IMR-90 (cell line): ENCODE measurements around the gene GPR158. TPM values are rescaled to one million over a fixed set of nuclear protein-coding genes. Genes with fewer than 3 reads are reported as not detected.

Experiments used
- ATAC-seq: fragments of 200-7000 bp; cut with Tn5 transposase; 2 replicates; pipeline ENCODE4 v1.9.1; 2020; ENCODE audit warnings: low read depth, mild to moderate bottlenecking, moderate library complexity
- BruUV-seq: library from RNA; stranded (reverse); fragments of 400-500 nt; replicated peaks from 2 replicates; lab custom pipeline; 2021; lab: Mats Ljungman, UMichigan
- CTCF ChIA-PET: fragments of 300-600 bp; formaldehyde crosslinking; extraction: SDS; loops from one replicate; lab custom pipeline; 2021; ENCODE audit warnings: antibody characterized with exemption; lab: Yijun Ruan, JAX
- POLR2A ChIA-PET: fragments of 300-600 bp; sonication (Branson Sonifier 250); formaldehyde crosslinking; loops from one replicate; lab custom pipeline; 2022; ENCODE audit warnings: antibody characterized with exemption; ENCODE audit not compliant: unreplicated experiment; lab: Charles Lee
- DNase-seq: peaks from one replicate; pipeline ENCODE4 v3.0.0; 2013
- H2AFZ ChIP-seq: replicated peaks from 2 replicates; pipeline ENCODE3; 2013; ENCODE audit warnings: low read length, mild to moderate bottlenecking; ENCODE audit not compliant: poor library complexity
- H2AK5ac ChIP-seq: 2 replicates; pipeline ENCODE4 v1.6.1; 2013; ENCODE audit warnings: low read depth, low read length, inconsistent platforms
- H2AK9ac ChIP-seq: replicated peaks from 2 replicates; pipeline ENCODE3; 2013; ENCODE audit warnings: mild to moderate bottlenecking, low read depth, low read length, moderate library complexity; ENCODE audit not compliant: poor library complexity
- H2BK120ac ChIP-seq: 2 replicates; pipeline ENCODE4 v1.6.1; 2013; ENCODE audit warnings: low read depth, low read length, inconsistent platforms
- H2BK15ac ChIP-seq: 3 replicates; pipeline ENCODE4 v1.6.1; 2013; ENCODE audit warnings: low read depth, low read length, inconsistent platforms
- H2BK20ac ChIP-seq: 2 replicates; pipeline ENCODE4 v1.6.1; 2013; ENCODE audit warnings: low read depth, mild to moderate bottlenecking, inconsistent platforms, low read length, moderate library complexity
- H2BK5ac ChIP-seq: 2 replicates; pipeline ENCODE4 v1.6.1; 2013; ENCODE audit warnings: mild to moderate bottlenecking, low read depth, low read length, inconsistent platforms; ENCODE audit not compliant: poor library complexity, severe bottlenecking
- H3K14ac ChIP-seq: replicated peaks from 2 replicates; pipeline ENCODE4 v1.6.1; 2013; ENCODE audit warnings: low read depth, low read length, inconsistent platforms
- H3K18ac ChIP-seq: 2 replicates; pipeline ENCODE4 v1.6.1; 2013; ENCODE audit warnings: low read depth, low read length, control low read depth
- H3K23ac ChIP-seq: 2 replicates; pipeline ENCODE4 v1.6.1; 2013; ENCODE audit warnings: low read depth, low read length, inconsistent platforms
- H3K27ac ChIP-seq: 2 replicates; pipeline ENCODE4 v1.5.1; 2013; ENCODE audit warnings: mild to moderate bottlenecking, control low read depth, low read length; ENCODE audit not compliant: insufficient read depth
- H3K27me3 ChIP-seq: 2 replicates; pipeline ENCODE4 v1.6.1; 2013; ENCODE audit warnings: low read length; ENCODE audit not compliant: control insufficient read depth, insufficient read depth
- H3K36me3 ChIP-seq: 2 replicates; pipeline ENCODE4 v1.6.1; 2013; ENCODE audit warnings: low read length, mixed read lengths; ENCODE audit not compliant: control insufficient read depth, insufficient read depth
- H3K4ac ChIP-seq: 2 replicates; pipeline ENCODE4 v1.6.1; 2013; ENCODE audit warnings: low read depth, low read length, inconsistent platforms
- H3K4me1 ChIP-seq: 2 replicates; pipeline ENCODE4 v1.6.1; 2013; ENCODE audit warnings: low read length, mixed read lengths; ENCODE audit not compliant: control insufficient read depth, insufficient read depth
- H3K4me2 ChIP-seq: 2 replicates; pipeline ENCODE4 v1.6.1; 2013; ENCODE audit warnings: low read depth, mild to moderate bottlenecking, control low read depth, low read length, moderate library complexity
- H3K4me3 ChIP-seq: 2 replicates; pipeline ENCODE4 v1.5.1; 2013; ENCODE audit warnings: low read depth, mild to moderate bottlenecking, control low read depth, low read length, moderate library complexity; ENCODE audit not compliant: insufficient read depth
- H3K56ac ChIP-seq: 2 replicates; pipeline ENCODE4 v1.6.1; 2013; ENCODE audit warnings: low read length, inconsistent platforms; ENCODE audit not compliant: insufficient read depth; ENCODE audit errors: extremely low read depth
- H3K79me1 ChIP-seq, 2 experiments: 2 replicates each; pipeline ENCODE4 v1.6.1; 2013; ENCODE audit warnings: low read length in 2 of 2, inconsistent platforms in 1 of 2, low read depth in 1 of 2
- H3K9ac ChIP-seq: 2 replicates; pipeline ENCODE4 v1.6.1; 2013; ENCODE audit warnings: low read depth, low read length, control low read depth
- H3K9me1 ChIP-seq: 2 replicates; pipeline ENCODE4 v1.6.1; 2013; ENCODE audit warnings: low read length, inconsistent platforms; ENCODE audit not compliant: insufficient read depth
- H3K9me3 ChIP-seq: 2 replicates; pipeline ENCODE4 v1.6.1; 2013; ENCODE audit warnings: low read length; ENCODE audit not compliant: control insufficient read depth, insufficient read depth
- H4K20me1 ChIP-seq: 2 replicates; pipeline ENCODE4 v1.6.1; 2013; ENCODE audit warnings: low read length, inconsistent platforms; ENCODE audit not compliant: insufficient read depth
- H4K5ac ChIP-seq: 2 replicates; pipeline ENCODE4 v1.6.1; 2013; ENCODE audit warnings: mild to moderate bottlenecking, low read depth, low read length, control low read depth
- H4K8ac ChIP-seq, 2 experiments: 2 replicates each; pipeline ENCODE4 v1.6.1; 2013; ENCODE audit warnings: low read depth in 2 of 2, low read length in 2 of 2, control low read depth in 1 of 2, inconsistent platforms in 1 of 2
- H4K91ac ChIP-seq: 2 replicates; pipeline ENCODE4 v1.6.1; 2013; ENCODE audit warnings: low read depth, low read length, inconsistent platforms; ENCODE audit not compliant: insufficient read depth
- BHLHE40 ChIP-seq: fragments of 150-350 bp; IDR thresholded peaks from 2 replicates; pipeline ENCODE4 v1.6.1; 2016; ENCODE audit warnings: mild to moderate bottlenecking, low read depth, low read length
- CHD1 ChIP-seq: IDR thresholded peaks from 2 replicates; pipeline ENCODE4 v1.6.1; 2012; ENCODE audit warnings: low read depth, low read length, improper control_type of control experiment
- CTCF ChIP-seq: conservative IDR thresholded peaks from 2 replicates; pipeline ENCODE4 v1.5.1; 2012; ENCODE audit warnings: mild to moderate bottlenecking, low read depth, low read length, improper control_type of control experiment
- FOS ChIP-seq: fragments of 150-350 bp; IDR thresholded peaks from 2 replicates; pipeline ENCODE4 v1.6.1; 2016; ENCODE audit warnings: low read depth, low read length
- MAZ ChIP-seq: IDR thresholded peaks from 2 replicates; pipeline ENCODE4 v1.6.1; 2012; ENCODE audit warnings: low read depth, mild to moderate bottlenecking, low read length, improper control_type of control experiment, moderate library complexity, borderline replicate concordance
- MXI1 ChIP-seq: IDR thresholded peaks from 2 replicates; pipeline ENCODE4 v1.6.1; 2012; ENCODE audit warnings: low read depth, mild to moderate bottlenecking, low read length, moderate library complexity, borderline replicate concordance
- NFE2L2 ChIP-seq: fragments of 150-350 bp; IDR thresholded peaks from 2 replicates; pipeline ENCODE4 v1.6.1; 2016; ENCODE audit warnings: low read depth, mild to moderate bottlenecking, low read length
- POLR2A ChIP-seq: IDR thresholded peaks from 2 replicates; pipeline ENCODE4 v1.6.1; 2012; ENCODE audit warnings: mild to moderate bottlenecking, low read depth, low read length
- RAD21 ChIP-seq: IDR thresholded peaks from 2 replicates; pipeline ENCODE4 v1.6.1; 2012; ENCODE audit warnings: low read length, improper control_type of control experiment
- RFX5 ChIP-seq: IDR thresholded peaks from 2 replicates; pipeline ENCODE4 v1.8.0; 2012; ENCODE audit warnings: low read depth, mild to moderate bottlenecking, low read length, moderate library complexity
- WGBS, 2 experiments: methylation state at CpG; one replicate each; pipeline versions ENCODE4 v1.1.5 to v1.1.7; 2013; ENCODE audit warnings: missing lambda C conversion rate in 2 of 2; ENCODE audit not compliant: insufficient read length in 1 of 2; ENCODE audit errors: extremely low coverage in 2 of 2; 5-methylcytosine and 5-hydroxymethylcytosine counted together
- dilution Hi-C: fragments of 300-500 bp; cut with HindIII; formaldehyde crosslinking; loops from one replicate; pipeline ENCODE4 v1.14.3; 2018; ENCODE audit warnings: low sequenced_read_pairs; ENCODE audit not compliant: unreplicated experiment
- in situ Hi-C: fragments of 300-500 bp; cut with MboI; formaldehyde crosslinking; loops from 3 replicates; pipeline ENCODE4 v1.14.3; 2019; ENCODE audit warnings: low sequenced_read_pairs, inconsistent platforms, mixed read lengths
- intact Hi-C: fragments of 100-400 bp; cut with micrococcal nuclease; formaldehyde crosslinking; loops from 2 replicates; pipeline ENCODE4 v1.10.0; 2022
- polyA plus RNA-seq, 3 experiments: library from polyadenylated mRNA; depleted of rRNA; stranded (reverse); fragments of >200 nt; gene quantifications; 2 replicates each; pipeline ENCODE4 v1.2.3, GENCODE V29; 2012; ENCODE audit warnings: low replicate concordance in 1 of 3
- total RNA-seq: library from RNA; depleted of rRNA; stranded (reverse); fragments of >200 nt; gene quantifications from 2 replicates; pipeline ENCODE4 v1.2.3, GENCODE V29; 2012

GPR158 gene
- total and polyA plus RNA-seq, 2 of the 4 experiments (the other 2 are of a cell fraction), result not detected

DNA sequence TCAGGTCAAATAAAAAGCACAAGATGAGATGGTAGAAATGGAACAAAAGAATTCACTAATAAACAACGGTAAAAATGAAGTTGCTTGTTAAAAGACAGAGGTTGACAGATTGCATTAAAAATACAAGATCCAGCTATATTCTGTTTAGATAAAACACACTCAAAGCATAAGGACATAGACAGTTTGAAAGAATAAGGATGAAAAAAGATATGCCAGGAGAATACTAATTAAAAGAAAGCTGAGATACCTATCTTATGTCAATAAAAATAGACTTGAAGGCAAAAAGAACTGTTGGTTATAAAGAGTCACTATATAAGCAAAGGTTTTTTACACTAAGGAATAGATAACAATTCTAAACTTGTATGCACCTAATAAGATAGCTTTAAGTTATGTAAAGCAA lies 105.3 kb downstream of the GPR158 start:
- dilution Hi-C loops, result no loop called here
- H3K36me3 ChIP-seq, result no peaks in the 10 kb centered on the region
- in situ Hi-C loops, result no loop called here
- no peaks in the 10 kb centered on the region for H3K9me1 ChIP-seq
- H4K91ac ChIP-seq, result no peak overlapping the region
- no peak overlapping the region for H3K27ac ChIP-seq
- BruUV-seq, result no TSS peak
- H3K4me2 ChIP-seq, result no peak overlapping the region
- H3K14ac ChIP-seq, result no peak overlapping the region
- no peaks in the 10 kb centered on the region for H3K4me1 ChIP-seq
- H4K8ac ChIP-seq, result no peak overlapping the region
- no peaks in the 10 kb centered on the region for H3K27me3 ChIP-seq
- DNase-seq, result no peak
- H3K4ac ChIP-seq, result no peak overlapping the region
- no peak overlapping the region for H2BK120ac ChIP-seq
- H4K5ac ChIP-seq, result no peak overlapping the region
- H3K23ac ChIP-seq, result no peak overlapping the region
- H3K18ac ChIP-seq, result no peak overlapping the region
- ATAC-seq, result no peak
- H2AK5ac ChIP-seq, result no peak overlapping the region
- ChIA-PET POLR2A (no interaction called here), CTCF (no interaction called here)
- no peak overlapping the region for H2AK9ac ChIP-seq
- no peak overlapping the region for H3K9ac ChIP-seq
- no peaks in the 10 kb centered on the region for H4K20me1 ChIP-seq
- no peak overlapping the region for H3K4me3 ChIP-seq
- no peak overlapping the region for H2BK5ac ChIP-seq
- H3K9me3 ChIP-seq, result peaks cover 4% of the 10 kb centered on the region; the same call in 1 of the 2 replicates
- no CpG with 5 or more reads among the region's 1 CpG for WGBS, 2 experiments
- no peak for TF ChIP-seq POLR2A
- no peak for TF ChIP-seq CTCF
- TF ChIP-seq FOS, result no peak
- TF ChIP-seq CHD1, result no peak
- no peak for TF ChIP-seq RFX5
- TF ChIP-seq BHLHE40, result no peak
- no peak for TF ChIP-seq NFE2L2
- TF ChIP-seq MXI1, result no peak
- no peak for TF ChIP-seq MAZ
- no peak for TF ChIP-seq RAD21
- H2BK15ac ChIP-seq, result no peak overlapping the region
- no peak overlapping the region for H3K56ac ChIP-seq
- H2AFZ ChIP-seq, result no peak overlapping the region
- no peaks in the 10 kb centered on the region for H3K79me1 ChIP-seq
- intact Hi-C loops, result loop anchor here (5.0 kb wide), 1 partner anchor 42 kb away; no protein-coding TSS in a partner anchor
- no peak overlapping the region for H2BK20ac ChIP-seq
